ENCODE measurements around the gene ST7L.

- TF ChIP-seq EZH2phosphoT487 (IDR thresholded peaks at IDR 0.05; ENCODE audit: insufficient read depth, low read depth) (no peak), EZH2 (IDR thresholded peaks at IDR 0.05; ENCODE audit: insufficient read depth, poor library complexity, severe bottlenecking) (no peak)
Observed at GRCh38 chr1:112651205-112651604, 32.3 kb upstream of the ST7L start.

Measured in GM23248 (cell line).